HG03159 (cell line): ENCODE data around the gene PRLR.
A peak's percentile ranks its signal among the peaks of the same experiment; 100 is the strongest.
"Not testable (repeated sequence)": the region's sequence is repeated elsewhere in the genome, so short reads cannot be mapped to it uniquely, and the experiment has no call there.

Experiments
- ATAC-seq: cut with Tn5 transposase; IDR thresholded peaks from one replicate; pipeline ENCODE4 v1.9.1; 2021; ENCODE audit warnings: mild to moderate bottlenecking, moderate library complexity; ENCODE audit not compliant: unreplicated experiment

PRLR gene

GRCh38 chr5:35198075-35198474, 32.2 kb downstream of the PRLR start:
- no peak for ATAC-seq

DNA sequence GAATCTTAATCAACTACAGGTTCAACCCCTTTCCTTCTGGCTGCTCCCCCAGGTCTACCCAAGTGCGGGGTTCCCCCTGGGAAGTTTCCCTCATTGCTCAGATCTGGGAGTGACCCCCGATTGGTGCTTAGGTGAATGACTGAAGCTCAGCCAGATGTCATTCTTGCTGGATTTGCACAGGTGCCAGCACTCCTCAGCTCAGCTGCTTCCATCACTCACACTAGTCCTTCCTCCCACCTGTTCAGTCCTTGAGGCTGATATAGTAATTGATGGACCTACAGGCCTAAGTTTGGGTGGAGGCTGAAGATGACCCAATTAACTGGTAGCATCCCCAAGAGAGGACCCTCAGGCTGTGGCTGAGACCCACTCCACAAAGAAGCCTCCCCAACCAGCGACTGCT, 32.9 kb downstream of the PRLR start:
- ATAC-seq: no peak

DNA sequence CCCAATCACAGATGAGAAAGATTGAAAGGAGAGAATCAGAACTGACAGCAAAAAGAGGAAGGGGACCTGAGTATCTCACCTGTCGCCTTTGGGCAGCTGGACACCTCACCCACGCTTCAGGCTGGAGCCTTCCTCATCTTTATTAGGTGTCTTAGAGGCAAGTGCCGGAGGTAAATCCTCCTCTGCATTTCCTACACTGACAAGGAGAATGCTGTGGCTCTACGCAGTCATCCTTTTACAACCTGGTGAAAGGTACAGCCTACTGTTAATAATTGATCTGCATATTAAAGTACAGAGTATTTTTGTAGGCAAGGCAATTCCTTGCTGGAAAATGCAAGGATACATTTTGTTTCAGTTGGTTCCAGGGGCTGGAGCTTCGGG, 34.8 kb downstream of the PRLR start:
- no peak for ATAC-seq

DNA sequence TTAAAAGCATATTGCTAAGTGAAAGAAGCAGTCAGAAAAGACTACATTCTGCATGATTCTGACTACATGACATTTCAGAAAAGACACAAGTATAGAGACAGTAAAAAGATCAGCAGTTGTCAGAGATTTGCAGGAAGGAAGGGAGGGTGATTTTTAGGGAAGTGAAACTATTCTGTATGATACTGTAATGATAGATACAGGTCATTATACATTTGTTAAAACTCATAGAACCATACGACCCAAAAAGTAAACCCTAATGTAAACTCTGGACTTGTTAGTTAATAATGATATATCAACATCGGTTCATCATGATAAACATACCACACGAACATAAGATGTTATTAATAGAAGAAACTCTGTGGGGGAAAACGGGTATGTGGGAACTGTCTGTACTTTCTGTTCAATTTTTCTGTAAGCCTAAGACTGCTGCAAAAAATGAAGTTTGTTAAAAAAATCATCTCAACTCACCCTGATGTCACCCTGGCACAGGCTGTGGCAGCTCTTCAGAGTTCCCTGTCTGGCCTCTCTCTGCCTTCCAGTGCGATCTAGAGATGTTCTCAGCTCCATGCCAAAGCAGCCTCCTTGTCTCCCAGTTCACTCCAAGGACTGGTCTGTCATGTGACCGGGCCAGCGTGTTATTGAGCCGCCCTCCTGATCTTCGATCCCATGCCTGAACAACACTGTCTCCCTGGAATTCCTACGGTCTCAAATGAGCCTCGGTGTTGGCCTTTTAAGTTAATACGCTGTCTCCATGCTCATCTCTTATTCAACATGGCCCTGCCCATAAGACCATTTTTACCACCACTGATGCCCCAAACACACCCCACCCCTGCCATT, 35.4 kb downstream of the PRLR start:
- peak; percentile 98 for ATAC-seq

DNA sequence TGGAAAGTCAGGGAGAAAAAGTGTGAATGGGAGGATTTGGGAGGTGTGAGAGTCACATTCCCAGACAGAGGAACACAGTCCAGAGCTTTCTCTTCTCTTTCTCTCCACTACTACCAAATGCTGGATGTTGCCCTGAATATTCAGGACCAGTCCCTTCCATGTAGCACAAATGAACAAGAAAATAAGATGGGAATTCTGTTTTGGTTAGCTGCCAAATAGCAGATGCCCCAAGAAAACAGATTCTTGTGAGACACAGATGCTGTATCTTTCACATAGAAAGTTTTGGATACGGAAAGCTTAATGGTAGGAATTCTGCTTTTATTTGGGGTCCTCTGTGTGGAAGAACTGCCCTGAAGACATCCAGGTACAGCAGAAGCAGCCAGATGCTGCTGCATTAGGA, 37.8 kb downstream of the PRLR start:
- no peak for ATAC-seq

DNA sequence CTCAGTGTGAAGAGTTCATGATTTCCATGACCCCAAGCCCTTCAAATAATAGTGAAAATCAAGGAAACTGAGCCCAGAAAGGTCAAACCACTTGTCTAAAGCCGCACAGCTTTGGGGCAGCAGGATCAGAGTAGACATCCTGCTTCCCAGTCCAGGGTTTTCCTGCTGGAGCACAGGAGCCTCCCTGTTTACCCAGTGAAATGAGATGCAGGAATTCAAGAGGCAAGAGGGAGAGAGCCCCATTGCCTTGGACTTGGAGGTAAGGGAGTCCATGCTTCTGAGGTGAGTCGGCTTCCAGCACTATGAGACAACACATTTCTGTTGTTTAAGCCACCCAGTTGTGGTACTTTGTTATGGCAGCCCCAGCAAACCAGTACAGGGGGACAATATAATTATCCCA, 40.5 kb downstream of the PRLR start:
- not testable (repeated sequence) for ATAC-seq

- ATAC-seq: no peak
Observed at GRCh38 chr5:35188031-35188457, 42.2 kb downstream of the PRLR start.

- not testable (repeated sequence) for ATAC-seq
Observed at GRCh38 chr5:35187621-35188020, 42.7 kb downstream of the PRLR start.

DNA sequence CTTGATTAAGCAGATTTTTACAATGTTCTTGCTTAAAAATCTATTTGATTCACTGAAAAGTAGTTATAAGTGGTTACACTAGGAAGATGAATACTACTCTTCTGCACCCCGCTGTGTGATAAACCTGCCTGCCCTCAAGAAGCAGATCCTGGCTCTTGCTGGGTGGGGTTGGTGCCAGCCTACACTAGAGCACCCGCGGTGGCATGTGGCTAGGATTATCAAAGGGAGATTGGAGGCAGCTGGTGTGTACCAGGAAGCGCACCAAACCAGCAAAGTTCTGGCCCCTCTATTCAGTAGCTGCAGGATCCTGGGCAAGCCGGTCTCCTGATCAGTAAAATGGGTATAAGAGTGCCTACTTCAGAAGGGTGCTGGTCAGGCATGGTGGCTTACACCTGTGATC, 43.5 kb downstream of the PRLR start:
- no peak for ATAC-seq

GRCh38 chr5:35185518-35185917, 44.8 kb downstream of the PRLR start:
- no peak for ATAC-seq

DNA sequence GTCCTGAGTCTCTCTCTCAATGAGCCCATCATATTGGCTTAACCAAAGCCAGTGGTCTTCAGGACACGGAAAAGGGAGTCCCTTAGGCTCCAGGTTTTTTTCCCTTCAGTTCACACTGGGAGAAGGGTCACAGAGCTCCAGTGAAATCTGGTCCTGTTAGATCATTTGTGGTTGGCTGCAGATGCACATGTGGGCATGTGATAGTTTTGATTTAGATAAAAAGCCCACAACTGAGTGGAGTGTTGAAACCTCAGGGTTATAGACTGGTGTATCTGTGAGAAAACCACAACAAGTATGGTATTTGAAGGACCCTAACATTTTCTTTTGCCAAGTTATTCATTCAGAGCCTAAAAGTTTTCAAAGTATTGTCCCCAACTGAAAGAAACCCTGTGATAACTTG, 46.7 kb downstream of the PRLR start:
- ATAC-seq: no peak

- peak; percentile 89 for ATAC-seq
Observed at GRCh38 chr5:35182910-35183535, 47.3 kb downstream of the PRLR start.

DNA sequence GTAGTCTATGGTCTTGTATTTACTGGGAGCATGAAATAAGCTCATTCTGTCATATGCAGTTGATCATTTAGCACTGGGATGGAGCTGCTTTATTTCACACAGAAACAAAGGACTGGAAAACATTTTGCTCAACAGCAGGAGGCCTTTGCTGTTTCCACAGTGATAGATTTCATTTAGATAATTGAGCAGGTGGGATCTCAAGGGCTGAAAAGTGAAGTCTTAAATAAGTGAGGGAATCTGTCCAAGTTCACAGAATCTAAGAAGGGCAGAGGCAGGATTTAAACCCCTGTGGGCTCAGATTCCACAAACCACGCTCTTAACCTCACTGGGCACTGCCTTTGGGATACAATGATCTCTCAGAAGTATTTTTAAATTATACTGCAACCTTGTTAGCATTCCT, 47.8 kb downstream of the PRLR start:
- no peak for ATAC-seq

DNA sequence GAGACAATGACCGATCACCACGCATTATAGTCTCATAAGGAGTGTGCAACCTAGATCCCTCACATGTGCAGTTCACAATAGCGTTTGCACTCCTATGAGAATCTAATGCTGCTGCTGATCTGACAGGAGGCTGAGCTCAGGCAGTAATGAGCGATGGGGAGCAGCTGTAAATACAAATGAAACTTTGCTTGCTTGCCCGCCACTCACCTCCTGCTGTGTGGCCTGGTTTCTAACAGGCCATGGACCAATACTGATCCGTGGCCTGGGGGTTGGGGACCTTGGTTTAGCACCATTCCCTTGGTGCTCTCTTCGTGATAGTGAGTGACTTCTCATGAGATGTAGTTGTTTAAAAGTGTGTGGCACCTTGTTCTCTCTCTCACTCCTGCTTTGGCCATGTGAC, 50.2 kb downstream of the PRLR start:
- ATAC-seq: no peak

GRCh38 chr5:35177783-35178182, 52.5 kb downstream of the PRLR start:
- ATAC-seq: no peak

DNA sequence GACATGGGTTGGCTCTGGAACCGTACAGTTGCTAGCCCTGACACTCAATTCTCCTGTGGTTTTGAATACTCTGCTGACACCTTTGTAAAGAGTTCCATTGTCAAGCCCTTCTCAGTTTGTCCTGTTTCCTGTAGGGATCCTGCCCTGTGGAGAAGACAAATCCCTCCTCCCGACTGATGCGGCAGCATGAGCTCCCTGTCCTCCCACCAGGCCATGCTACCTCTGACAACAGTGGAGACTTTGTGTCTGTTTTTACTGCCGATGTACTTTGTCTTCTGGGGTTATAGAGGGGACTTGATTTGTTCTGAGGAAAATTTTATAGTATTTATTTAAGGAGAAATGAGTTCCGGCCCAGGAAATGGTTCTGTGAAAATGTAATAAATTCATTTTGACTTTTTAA, 57.8 kb downstream of the PRLR start:
- no peak for ATAC-seq

DNA sequence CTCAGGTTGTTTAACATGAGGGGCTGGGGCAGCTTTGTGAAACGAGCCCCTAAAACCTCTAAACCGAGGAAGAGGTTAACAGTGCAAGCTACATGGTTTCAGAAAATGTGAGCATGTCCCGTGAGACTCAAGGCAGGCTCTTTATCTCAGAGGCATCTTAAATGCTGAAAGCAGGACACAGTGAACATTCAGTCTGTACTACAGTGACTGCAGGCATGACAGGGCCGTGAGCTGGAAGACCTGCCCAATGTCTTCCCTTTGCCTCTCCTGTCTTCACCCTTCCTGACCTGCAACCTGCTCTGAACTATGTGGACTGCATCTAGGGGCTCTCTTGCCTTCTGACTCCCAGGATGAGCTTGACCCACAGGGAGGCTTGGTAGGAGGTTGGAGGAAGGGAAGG, 58.3 kb downstream of the PRLR start:
- no peak for ATAC-seq

DNA sequence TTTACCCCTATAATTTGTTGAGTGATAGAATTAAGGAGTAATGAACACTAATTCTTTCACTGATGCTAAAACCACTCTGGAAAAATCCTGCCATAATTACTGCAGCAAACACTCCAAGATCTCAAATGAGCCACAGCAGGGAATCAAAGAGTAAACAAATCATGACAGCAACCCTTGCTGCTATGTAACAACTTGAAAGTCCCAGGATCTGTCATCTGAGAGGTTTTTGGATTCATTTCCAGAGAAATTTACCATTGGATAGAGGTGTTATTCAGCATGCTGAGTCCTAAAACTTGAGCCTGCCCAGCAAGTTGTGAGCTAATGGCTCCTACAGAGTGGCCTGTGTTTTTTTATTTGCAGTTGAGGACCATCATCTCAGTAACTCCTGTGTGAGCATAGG, 59.2 kb downstream of the PRLR start:
- no peak for ATAC-seq

GRCh38 chr5:35166043-35166442, 64.2 kb downstream of the PRLR start:
- no peak for ATAC-seq

DNA sequence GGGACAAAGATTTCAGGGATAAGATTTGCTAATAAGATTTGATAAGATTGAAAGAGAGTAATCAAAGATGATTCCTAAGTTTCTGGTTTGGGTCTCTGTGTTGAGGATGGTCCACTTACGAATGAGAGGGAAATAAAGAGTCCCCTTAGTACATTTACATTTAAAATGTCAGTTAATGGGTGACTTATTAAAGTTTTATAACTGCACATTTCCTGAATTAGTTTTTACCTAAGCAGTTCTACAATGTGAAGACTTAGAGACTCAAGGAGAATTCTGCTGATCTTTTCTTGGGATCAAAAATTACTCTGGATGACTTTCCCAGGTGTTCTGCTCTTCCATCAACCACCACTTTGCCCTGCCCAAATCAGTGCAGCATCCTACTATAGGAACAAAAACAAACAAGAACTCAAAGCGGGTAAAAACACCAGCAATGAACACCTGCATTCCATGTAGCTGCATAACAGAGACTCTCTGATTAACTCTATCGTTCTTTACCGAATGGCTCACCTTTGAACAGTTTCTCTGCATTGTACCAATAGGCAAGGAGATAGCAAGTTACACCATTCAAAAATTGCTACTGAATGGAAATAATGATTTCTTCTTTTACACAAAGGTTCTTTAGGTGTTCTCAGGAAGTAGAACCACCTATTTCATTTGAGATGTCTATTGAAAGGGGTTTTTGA, 65.3 kb downstream of the PRLR start:
- ATAC-seq: no peak

DNA sequence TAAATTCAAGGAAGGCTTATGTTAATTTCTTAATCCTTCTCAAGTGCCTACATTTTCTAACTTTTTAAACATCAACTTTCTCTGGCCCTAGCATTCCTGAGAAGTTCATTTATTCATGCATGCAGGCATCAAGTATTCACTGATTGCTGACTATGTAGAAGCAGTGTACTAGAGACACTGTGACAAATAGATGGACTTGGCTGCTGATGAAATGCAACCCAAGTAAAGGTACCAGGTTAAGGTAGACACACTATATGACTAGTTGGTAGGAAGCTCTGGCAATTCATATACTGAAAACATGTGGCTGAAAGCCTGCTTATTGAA, 66.6 kb downstream of the PRLR start:
- ATAC-seq: no peak
